ENCODE results near the gene GABRG3. TPM values are rescaled to one million over a fixed set of nuclear protein-coding genes. Genes with fewer than 3 reads are reported as not detected.
"Not testable (repeated sequence)": the region's sequence is repeated elsewhere in the genome, so short reads cannot be mapped to it uniquely, and the experiment has no call there.

The GABRG3 gene
- total RNA-seq, 2 experiments from 2014 or later = not detected

DNA sequence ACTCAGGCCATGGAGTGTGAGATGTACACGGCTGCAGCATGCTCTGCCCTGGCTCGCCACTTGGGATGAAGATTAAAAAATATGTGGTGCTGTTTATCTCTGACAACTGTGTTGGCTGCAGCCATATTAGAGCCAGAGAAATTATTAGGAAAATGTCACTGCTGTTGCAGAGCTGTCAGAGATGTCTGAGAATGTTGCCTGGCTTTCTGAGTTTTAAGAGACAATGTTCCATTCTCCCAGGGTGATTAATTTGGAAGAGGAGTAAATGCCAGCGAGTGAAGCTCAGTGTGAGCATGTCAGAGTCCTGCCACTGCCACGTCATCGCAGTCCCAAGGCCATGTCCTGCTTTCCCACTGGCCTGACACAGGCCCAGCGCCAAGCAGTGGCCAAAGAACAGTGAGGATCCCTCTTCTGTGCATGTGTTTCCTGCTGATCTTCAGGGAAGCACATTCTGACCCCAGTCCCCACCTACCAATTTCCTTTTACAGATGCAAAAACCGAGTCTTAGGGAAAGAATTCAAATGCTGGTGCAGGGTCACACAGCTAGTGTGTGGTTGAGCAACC is 370.9 kb downstream of the GABRG3 start:
- POLR2A ChIA-PET = no interaction called here
- Mint-ChIP-seq H3K4me1 (no peaks in the 10 kb centered on the region), H3K27me3 (no peaks in the 10 kb centered on the region), H3K9me3 (peaks cover 21% of the 10 kb centered on the region), H3K36me3 (ENCODE audit: low read depth) (no peaks in the 10 kb centered on the region), H3K27ac (no peak overlapping the region), H3K4me3 (no peak overlapping the region)
- CTCF ChIA-PET = no interaction called here
- DNase-seq = no peak

DNA sequence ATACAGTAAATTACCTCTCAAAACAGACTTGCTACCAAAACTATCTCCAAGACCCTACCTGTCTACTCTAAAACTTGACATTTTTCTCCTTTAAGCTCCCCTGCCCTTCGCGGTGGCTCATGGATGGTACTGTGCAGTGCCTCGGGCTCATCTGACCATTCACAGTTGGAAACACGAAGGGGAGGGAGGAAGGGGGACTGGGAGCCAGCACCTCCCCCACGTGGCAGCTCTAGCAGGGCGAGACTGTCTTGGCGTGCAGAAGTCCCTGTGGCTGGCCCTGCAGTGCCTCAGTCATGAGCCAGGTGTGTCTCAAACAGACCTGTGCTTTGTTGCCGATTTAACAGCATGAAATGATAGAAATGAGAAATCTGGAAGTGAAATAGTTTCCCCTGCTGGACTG is 372.0 kb downstream of the GABRG3 start:
- POLR2A ChIA-PET = no interaction called here
- no peaks in the 10 kb centered on the region for H3K36me3 Mint-ChIP-seq (ENCODE audit: low read depth)
- H3K4me1 Mint-ChIP-seq = no peaks in the 10 kb centered on the region
- CTCF ChIA-PET = interaction anchor here (1.0 kb wide), 1 partner anchor 16 kb away, joined by 4 read pairs; no protein-coding TSS in a partner anchor
- no peak overlapping the region for H3K4me3 Mint-ChIP-seq
- DNase-seq = no peak
- H3K27ac Mint-ChIP-seq = no peak overlapping the region
- no peaks in the 10 kb centered on the region for H3K27me3 Mint-ChIP-seq
- H3K9me3 Mint-ChIP-seq = peaks cover 18% of the 10 kb centered on the region

DNA sequence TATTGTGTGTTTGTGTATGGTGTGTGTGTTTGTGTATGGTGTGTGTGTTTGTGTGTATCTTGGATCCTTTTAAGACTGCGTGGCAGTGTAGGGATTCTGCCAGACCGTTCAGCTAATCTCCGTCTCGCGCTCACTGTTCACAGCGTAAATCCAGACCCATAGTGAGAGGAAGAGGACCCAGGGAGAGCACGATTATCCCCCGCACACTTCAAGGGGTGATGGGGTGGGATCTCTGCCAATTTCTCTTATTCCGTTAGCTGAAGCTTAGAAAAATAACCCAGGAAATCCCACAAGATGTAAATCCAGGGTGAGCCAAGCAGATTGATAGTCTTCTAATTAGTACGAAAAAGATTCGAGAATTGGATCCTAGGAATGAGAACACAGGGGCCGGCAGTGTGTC is 381.2 kb downstream of the GABRG3 start:
- no peak overlapping the region for H3K4me3 Mint-ChIP-seq
- POLR2A ChIA-PET = no interaction called here

DNA sequence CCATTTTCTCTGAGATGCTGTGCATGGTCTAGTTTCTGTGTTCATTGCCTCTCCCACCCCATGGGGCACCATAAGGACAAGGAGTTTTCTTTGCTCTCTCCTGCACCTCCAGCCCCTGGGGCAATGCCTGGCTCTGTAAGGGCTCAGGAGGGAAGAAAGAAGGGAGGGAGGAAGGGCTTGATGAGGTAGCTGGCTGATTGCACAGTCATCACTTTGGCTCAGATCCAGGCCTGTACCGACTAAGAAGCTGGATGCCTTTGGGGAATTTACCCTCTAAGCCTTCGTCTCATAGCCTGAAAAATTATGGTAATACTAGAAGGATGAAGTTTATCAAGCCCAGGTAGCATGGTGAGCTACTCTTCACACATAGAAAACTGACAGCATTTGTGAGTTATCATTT is 382.9 kb downstream of the GABRG3 start:
- Mint-ChIP-seq H3K4me3 (no peak overlapping the region), H3K27ac (no peak overlapping the region), H3K9me3 (peaks cover 8% of the 10 kb centered on the region), H3K27me3 (no peaks in the 10 kb centered on the region), H3K36me3 (ENCODE audit: low read depth) (no peaks in the 10 kb centered on the region), H3K4me1 (no peaks in the 10 kb centered on the region)
- CTCF ChIA-PET = no interaction called here
- POLR2A ChIA-PET = no interaction called here
- no peak for DNase-seq

More for the DNA sequence above, 381.2 kb downstream of the GABRG3 start:
- no peak for DNase-seq
- Mint-ChIP-seq H3K36me3 (ENCODE audit: low read depth) (no peaks in the 10 kb centered on the region), H3K27me3 (no peaks in the 10 kb centered on the region), H3K4me1 (no peaks in the 10 kb centered on the region), H3K9me3 (peaks cover 11% of the 10 kb centered on the region), H3K27ac (no peak overlapping the region)
- CTCF ChIA-PET = no interaction called here

- Mint-ChIP-seq H3K36me3 (ENCODE audit: low read depth) (no peaks in the 10 kb centered on the region), H3K27ac (no peak overlapping the region), H3K4me1 (no peaks in the 10 kb centered on the region), H3K9me3 (peaks cover 2% of the 10 kb centered on the region), H3K27me3 (no peaks in the 10 kb centered on the region), H3K4me3 (no peak overlapping the region)
- no peak for DNase-seq
- CTCF ChIA-PET = interaction anchor here (1.2 to 2.6 kb wide), 4 partner anchors 9 to 467 kb away, joined by 3 to 9 read pairs (median 4); no protein-coding TSS in a partner anchor
- POLR2A ChIA-PET = no interaction called here
These were observed 387.9 kb downstream of the GABRG3 start for GRCh38 chr15:27358751-27359434.

- Mint-ChIP-seq H3K9me3 (peaks cover 7% of the 10 kb centered on the region), H3K4me3 (no peak overlapping the region), H3K36me3 (ENCODE audit: low read depth) (no peaks in the 10 kb centered on the region), H3K27ac (no peak overlapping the region), H3K4me1 (no peaks in the 10 kb centered on the region), H3K27me3 (no peaks in the 10 kb centered on the region)
- no peak for DNase-seq
- POLR2A ChIA-PET = no interaction called here
- CTCF ChIA-PET = interaction anchor here (1.6 to 2.6 kb wide), 2 partner anchors 12 to 468 kb away, joined by 4 to 9 read pairs; no protein-coding TSS in a partner anchor
These were observed 388.6 kb downstream of the GABRG3 start for GRCh38 chr15:27359586-27359985.

- POLR2A ChIA-PET = no interaction called here
- DNase-seq = no peak
These were observed 389.3 kb downstream of the GABRG3 start for GRCh38 chr15:27360316-27360715.

GRCh38 chr15:27361438-27361837 is 390.5 kb downstream of the GABRG3 start:
- ChIA-PET POLR2A (no interaction called here), CTCF (no interaction called here)
- Mint-ChIP-seq H3K9me3 (peaks cover 14% of the 10 kb centered on the region), H3K27ac (no peak overlapping the region), H3K36me3 (ENCODE audit: low read depth) (no peaks in the 10 kb centered on the region), H3K27me3 (no peaks in the 10 kb centered on the region), H3K4me1 (no peaks in the 10 kb centered on the region), H3K4me3 (no peak overlapping the region)
- DNase-seq = no peak

More at GRCh38 chr15:27360316-27360715, 389.3 kb downstream of the GABRG3 start:
- H3K4me1 Mint-ChIP-seq = no peaks in the 10 kb centered on the region
- H3K36me3 Mint-ChIP-seq (ENCODE audit: low read depth) = no peaks in the 10 kb centered on the region
- H3K27me3 Mint-ChIP-seq = no peaks in the 10 kb centered on the region
- no peak overlapping the region for H3K27ac Mint-ChIP-seq
- peaks cover 9% of the 10 kb centered on the region for H3K9me3 Mint-ChIP-seq
- CTCF ChIA-PET = no interaction called here
- no peak overlapping the region for H3K4me3 Mint-ChIP-seq

- Mint-ChIP-seq H3K4me1 (no peaks in the 10 kb centered on the region), H3K4me3 (no peak overlapping the region), H3K27ac (no peak overlapping the region), H3K36me3 (ENCODE audit: low read depth) (no peaks in the 10 kb centered on the region), H3K9me3 (peaks cover 33% of the 10 kb centered on the region), H3K27me3 (no peaks in the 10 kb centered on the region)
- no peak for DNase-seq
- POLR2A ChIA-PET = no interaction called here
- CTCF ChIA-PET = no interaction called here
These were observed 394.5 kb downstream of the GABRG3 start for GRCh38 chr15:27365456-27365855.

DNA sequence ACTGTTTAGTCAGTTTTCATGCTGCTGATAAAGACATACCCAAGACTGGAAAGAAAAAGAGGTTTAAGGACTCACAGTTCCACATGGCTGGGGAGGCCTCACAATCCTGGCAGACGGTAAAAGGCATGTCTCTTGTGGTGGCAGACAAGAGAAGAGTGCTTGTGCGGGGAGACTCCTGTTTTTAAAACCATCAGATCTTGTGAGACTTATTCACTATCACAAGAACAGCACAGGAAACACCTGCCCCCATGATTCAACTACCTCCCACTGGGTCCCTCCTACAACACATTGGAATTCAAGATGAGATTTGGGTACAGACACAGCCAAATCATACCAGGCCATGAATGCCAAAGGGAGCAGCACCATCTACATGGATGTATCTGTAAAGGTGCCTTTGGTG is 406.4 kb downstream of the GABRG3 start:
- DNase-seq, CTCF ChIA-PET: not testable (repeated sequence)

DNA sequence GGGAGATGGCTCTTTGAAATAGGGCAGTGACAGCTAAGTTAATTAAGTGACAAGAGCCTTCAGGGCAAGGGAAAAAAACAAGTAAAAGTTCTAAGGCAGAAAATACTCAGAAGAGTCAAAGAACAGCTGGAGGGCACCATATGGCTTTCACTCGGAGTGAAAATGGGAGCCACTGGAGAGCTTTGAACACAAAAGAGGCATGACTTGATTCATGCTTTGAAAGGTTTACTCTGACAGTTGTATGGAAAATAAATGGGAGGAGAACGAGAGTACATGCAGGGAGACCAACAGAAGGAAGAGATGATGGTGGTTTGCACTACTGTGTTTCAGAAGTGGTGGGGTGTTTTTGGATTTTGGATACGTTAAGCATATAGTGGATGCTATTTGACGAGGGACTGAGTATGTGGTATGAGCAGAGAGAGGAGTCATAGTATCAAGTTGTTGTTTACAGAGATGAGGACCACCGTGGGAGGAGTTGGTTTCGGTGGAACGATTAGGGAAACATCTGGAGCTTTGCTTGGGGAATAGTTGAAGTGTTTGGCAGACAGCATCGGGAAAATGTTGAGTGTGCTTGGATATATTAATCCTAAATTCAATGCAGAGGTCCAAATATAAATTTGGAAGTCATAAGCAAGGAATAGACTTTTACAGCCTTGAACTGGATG is 411.5 kb downstream of the GABRG3 start:
- peaks cover 16% of the 10 kb centered on the region for H3K9me3 Mint-ChIP-seq
- ChIA-PET POLR2A (no interaction called here), CTCF (no interaction called here)
- H3K4me3 Mint-ChIP-seq = no peak overlapping the region
- H3K27me3 Mint-ChIP-seq = no peaks in the 10 kb centered on the region
- no peak overlapping the region for H3K27ac Mint-ChIP-seq
- H3K4me1 Mint-ChIP-seq = no peaks in the 10 kb centered on the region
- no peak for DNase-seq
- H3K36me3 Mint-ChIP-seq (ENCODE audit: low read depth) = no peaks in the 10 kb centered on the region

More for the DNA sequence above, 406.4 kb downstream of the GABRG3 start:
- H3K4me1 Mint-ChIP-seq; H3K27ac Mint-ChIP-seq; H3K36me3 Mint-ChIP-seq (ENCODE audit: low read depth); H3K27me3 Mint-ChIP-seq; POLR2A ChIA-PET; H3K4me3 Mint-ChIP-seq: not testable (repeated sequence)
- peaks cover 13% of the 10 kb centered on the region for H3K9me3 Mint-ChIP-seq

GRCh38 chr15:27383726-27384125 is 412.7 kb downstream of the GABRG3 start:
- Mint-ChIP-seq H3K9me3 (peaks cover 20% of the 10 kb centered on the region), H3K36me3 (ENCODE audit: low read depth) (no peaks in the 10 kb centered on the region), H3K27me3 (no peaks in the 10 kb centered on the region), H3K27ac (no peak overlapping the region), H3K4me1 (no peaks in the 10 kb centered on the region), H3K4me3 (no peak overlapping the region)
- ChIA-PET POLR2A (no interaction called here), CTCF (no interaction called here)
- DNase-seq = no peak

- no peak overlapping the region for H3K27ac Mint-ChIP-seq
- H3K4me1 Mint-ChIP-seq = no peaks in the 10 kb centered on the region
- H3K4me3 Mint-ChIP-seq = no peak overlapping the region
- no peak for DNase-seq
- POLR2A ChIA-PET = no interaction called here
- no peaks in the 10 kb centered on the region for H3K27me3 Mint-ChIP-seq
- CTCF ChIA-PET = no interaction called here
- H3K9me3 Mint-ChIP-seq = peaks cover 20% of the 10 kb centered on the region
- no peaks in the 10 kb centered on the region for H3K36me3 Mint-ChIP-seq (ENCODE audit: low read depth)
These were observed 421.2 kb downstream of the GABRG3 start for GRCh38 chr15:27392163-27392562.

GRCh38 chr15:27396521-27396920 is 425.5 kb downstream of the GABRG3 start:
- no peaks in the 10 kb centered on the region for H3K27me3 Mint-ChIP-seq
- ChIA-PET POLR2A (no interaction called here), CTCF (no interaction called here)
- peaks cover 22% of the 10 kb centered on the region for H3K9me3 Mint-ChIP-seq
- H3K36me3 Mint-ChIP-seq (ENCODE audit: low read depth) = no peaks in the 10 kb centered on the region
- no peak overlapping the region for H3K4me3 Mint-ChIP-seq
- no peak for DNase-seq
- no peaks in the 10 kb centered on the region for H3K4me1 Mint-ChIP-seq
- H3K27ac Mint-ChIP-seq = no peak overlapping the region
